GM12865 (cell line): ENCODE data around the gene HES5.
A peak's percentile ranks its signal among the peaks of the same experiment; 100 is the strongest.

Source experiments
- DNase-seq: peaks from one replicate; pipeline ENCODE4 v3.0.0; 2010; ENCODE audit warnings: low read depth
- H3K4me3 ChIP-seq: 2 replicates; pipeline ENCODE4 v1.5.1; 2011; ENCODE audit warnings: mild to moderate bottlenecking, low read depth, low read length, control low read depth
- CTCF ChIP-seq: IDR thresholded peaks from 2 replicates; pipeline ENCODE4 v1.5.1; 2011; ENCODE audit warnings: low read length, control low read depth, low read depth, inconsistent platforms; ENCODE audit not compliant: insufficient read depth; ENCODE audit errors: missing control alignments

Gene HES5

GRCh38 chr1:2564006-2564814, 34.1 kb upstream of the HES5 start:
- no peak overlapping the region for H3K4me3 ChIP-seq
- DNase-seq, result no peak
- TF ChIP-seq CTCF, result no peak

GRCh38 chr1:2563205-2563604, 33.1 kb upstream of the HES5 start:
- DNase-seq, result no peak
- H3K4me3 ChIP-seq, result no peak overlapping the region

GRCh38 chr1:2561898-2562895, 32.1 kb upstream of the HES5 start:
- no peak for DNase-seq
- peak; percentile 65 for TF ChIP-seq CTCF
- no peak overlapping the region for H3K4me3 ChIP-seq

More at GRCh38 chr1:2563205-2563604, 33.1 kb upstream of the HES5 start:
- TF ChIP-seq CTCF, result no peak

- TF ChIP-seq CTCF, result no peak
- no peak for DNase-seq
- no peak overlapping the region for H3K4me3 ChIP-seq
Measured at GRCh38 chr1:2561446-2561845, 31.4 kb upstream of the HES5 start.

- TF ChIP-seq CTCF, result no peak
- DNase-seq, result no peak
- H3K4me3 ChIP-seq, result no peak overlapping the region
Measured at GRCh38 chr1:2560299-2561073, 30.4 kb upstream of the HES5 start.

GRCh38 chr1:2559509-2560298, 29.6 kb upstream of the HES5 start:
- DNase-seq, result no peak
- no peak for TF ChIP-seq CTCF
- no peak overlapping the region for H3K4me3 ChIP-seq
